Heart right ventricle (tissue), 16 donors: ENCODE results near the gene PGF. TPM values are rescaled to one million over a fixed set of nuclear protein-coding genes. Genes with fewer than 3 reads are reported as not detected.
A peak's percentile ranks its signal among the peaks of the same experiment; 100 is the strongest.

ENCODE experiments used
- ATAC-seq, 8 donors: fragments of 200-7000 bp; cut with Tn5 transposase; one replicate each; pipeline ENCODE4 v1.9.1; 2020; ENCODE audit warnings: mild to moderate bottlenecking in 8 of 8, moderate library complexity in 8 of 8, moderate number of reproducible peaks in 1 of 8
- DNase-seq, 2 donors: peaks; one replicate each; pipeline ENCODE4 v3.0.0-alpha.2; 2020
- H3K27ac ChIP-seq, 10 donors: fragments of 200-600 bp; sonication (generic) in 2 of 10; one replicate each; pipeline versions ENCODE4 v1.5.0 to v1.8.0; 2020 to 2022; ENCODE audit warnings: mild to moderate bottlenecking in 3 of 10
- H3K27me3 ChIP-seq, 7 donors: fragments of 200-600 bp; one replicate each; pipeline ENCODE4 v1.8.0; 2021 to 2022; ENCODE audit warnings: mild to moderate bottlenecking in 2 of 7
- H3K36me3 ChIP-seq, 9 donors: fragments of 200-600 bp; sonication (generic) in 1 of 9; one replicate each; pipeline versions ENCODE4 v1.5.0 to v1.8.0; 2020 to 2022; ENCODE audit warnings: mild to moderate bottlenecking in 2 of 9
- H3K4me1 ChIP-seq, 9 donors: fragments of 200-600 bp; sonication (generic) in 1 of 9; one replicate each; pipeline versions ENCODE4 v1.5.0 to v1.8.0; 2020 to 2022; ENCODE audit warnings: mild to moderate bottlenecking in 4 of 9
- H3K4me3 ChIP-seq, 10 donors: fragments of 200-600 bp; sonication (generic) in 2 of 10; one replicate each; pipeline versions ENCODE4 v1.5.0 to v1.8.0; 2020 to 2022; ENCODE audit warnings: mild to moderate bottlenecking in 7 of 10, moderate library complexity in 2 of 10
- H3K9me3 ChIP-seq, 11 donors: fragments of 200-600 bp in 10 of 11; sonication (generic) in 2 of 11; one replicate each; pipeline versions ENCODE4 v1.5.0 to v1.8.0; 2013 to 2022; ENCODE audit warnings: mild to moderate bottlenecking in 2 of 11, control low read depth in 1 of 11, moderate library complexity in 1 of 11
- WGBS, 2 donors: extraction: QIAGEN DNeasy Blood & Tissue Kit; methylation state at CpG; one replicate each; pipeline ENCODE4 v1.1.7; 2013; ENCODE audit warnings: inconsistent platforms in 1 of 2; 5-methylcytosine and 5-hydroxymethylcytosine counted together
- intact Hi-C, 10 donors: fragments of 100-400 bp; cut with DNase I; formaldehyde crosslinking; loops; one replicate each; pipeline versions ENCODE4 v1.11.1 to v1.14.2; 2022
- polyA plus RNA-seq, 2 donors: library from polyadenylated mRNA; stranded (reverse); fragments of 200-250 nt; gene quantifications; one replicate each; pipeline ENCODE4 v1.2.3, GENCODE V29; 2013
- total RNA-seq, 10 donors: library from RNA; stranded (reverse); fragmentation: NEBNext Ultra II Directional in 3 of 10; extraction: Animal tissue kit (Norgen Biotek cat#: 25700) in 3 of 10; gene quantifications; one replicate each; pipeline versions ENCODE4 v1.2.1 to v1.2.4, GENCODE V29; 2021 to 2023
- TF ChIP-seq, protein P1 (sequence below), 9 donors: fragments of 200-600 bp; sonication (generic) in 2 of 9; IDR thresholded peaks; one replicate each; pipeline versions ENCODE4 v1.5.0 to v1.8.0; 2021 to 2022; ENCODE audit warnings: antibody characterized with exemption in 9 of 9, mild to moderate bottlenecking in 5 of 9, moderate library complexity in 1 of 9
- donor health status: Arrhythmogenic right ventricular cardiomyopathy.
- donor health status: ischemic (EF 13 %, LVEDD 7.1; RV severe dilation, severe dysfunction).
- donor health status: healthy with polysubstance abuse.
- donor health status: DM: no; HTN: yes; CAD: no.
- donor health status: DM: no; HTN: no; CAD: no.
- donor health status: ischemic (EF 25% LVEDD 6.9; RV normal size, moderate dysfunction).
- donor health status: ischemic (EF 25% LVEDD 5.7; RV mildly dilated, moderate dysfunction).
- donor health status: healthy.
- donor health status: DM: yes; HTN: yes; CAD: no.
- donor health status: Ischemic cardiomyopathy.
- donor health status: ischemic (EF 35%, LVEDD 5.7; RV mildly dilated, moderate dysfunction).
- donor health status: nonischemic (EF 11% LVEDD 7.7; RV severe dilation, severe dysfunction).
- donor health status: DM: yes; HTN: yes; CAD: no.
- donor health status: PGD.
- donor health status: ischemic (EF 29% LVEDD 5.4; RV normal size, mild dysfunction).
- donor health status: nonischemic (EF 23%, LVEDD 6.1; RV moderate dilation, normal function).

PGF gene
- total and polyA plus RNA-seq, 12 donors = 2.1 to 22.5 (median 6.3) TPM

- H3K4me1 ChIP-seq = peaks cover 11 to 82% (median 38%) of the 10 kb centered on the region in 9 donors
- peaks cover 0 to 41% (median 4%) of the 10 kb centered on the region in 9 donors for H3K36me3 ChIP-seq
- H3K27me3 ChIP-seq = peaks cover 0 to 23% (median 0%) of the 10 kb centered on the region in 7 donors
- intact Hi-C loops = loop anchor here in 1 of 10 donors (10.0 kb wide), 1 partner anchor 53 kb away; the partner anchor contains the start of gene EIF2B2
- DNase-seq = no peak
- WGBS, 2 donors = 78 to 82% methylated on average over 6 of the region's 6 CpGs
- H3K4me3 ChIP-seq = peak overlapping the region in 7 of 10 donors; percentile 2 to 34 (median 14)
- no peak for ATAC-seq
- peak overlapping the region in 6 of 10 donors; percentile 20 to 68 (median 50) for H3K27ac ChIP-seq
- TF ChIP-seq, protein P1, sequence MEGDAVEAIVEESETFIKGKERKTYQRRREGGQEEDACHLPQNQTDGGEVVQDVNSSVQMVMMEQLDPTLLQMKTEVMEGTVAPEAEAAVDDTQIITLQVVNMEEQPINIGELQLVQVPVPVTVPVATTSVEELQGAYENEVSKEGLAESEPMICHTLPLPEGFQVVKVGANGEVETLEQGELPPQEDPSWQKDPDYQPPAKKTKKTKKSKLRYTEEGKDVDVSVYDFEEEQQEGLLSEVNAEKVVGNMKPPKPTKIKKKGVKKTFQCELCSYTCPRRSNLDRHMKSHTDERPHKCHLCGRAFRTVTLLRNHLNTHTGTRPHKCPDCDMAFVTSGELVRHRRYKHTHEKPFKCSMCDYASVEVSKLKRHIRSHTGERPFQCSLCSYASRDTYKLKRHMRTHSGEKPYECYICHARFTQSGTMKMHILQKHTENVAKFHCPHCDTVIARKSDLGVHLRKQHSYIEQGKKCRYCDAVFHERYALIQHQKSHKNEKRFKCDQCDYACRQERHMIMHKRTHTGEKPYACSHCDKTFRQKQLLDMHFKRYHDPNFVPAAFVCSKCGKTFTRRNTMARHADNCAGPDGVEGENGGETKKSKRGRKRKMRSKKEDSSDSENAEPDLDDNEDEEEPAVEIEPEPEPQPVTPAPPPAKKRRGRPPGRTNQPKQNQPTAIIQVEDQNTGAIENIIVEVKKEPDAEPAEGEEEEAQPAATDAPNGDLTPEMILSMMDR (IDR thresholded peaks at IDR 0.05) = no peak
- H3K9me3 ChIP-seq = no peaks in the 10 kb centered on the region
These were observed 3.2 kb downstream of the PGF start for GRCh38 chr14:74952180-74952665.

- TF ChIP-seq, protein P1 (IDR thresholded peaks at IDR 0.05) = no peak
- peaks cover 0 to 23% (median 0%) of the 10 kb centered on the region in 7 donors for H3K27me3 ChIP-seq
- intact Hi-C loops = loop anchor here in 1 of 10 donors (10.0 kb wide), 1 partner anchor 53 kb away; the partner anchor contains the start of gene EIF2B2
- H3K4me1 ChIP-seq = peaks cover 11 to 88% (median 44%) of the 10 kb centered on the region in 9 donors
- ATAC-seq (peak in 4 of 8 donors; percentile 18 to 39 (median 32)), DNase-seq (no peak)
- peak overlapping the region in 6 of 10 donors; percentile 7 to 34 (median 20) for H3K4me3 ChIP-seq
- H3K9me3 ChIP-seq = no peaks in the 10 kb centered on the region
- H3K27ac ChIP-seq = peak overlapping the region in 7 of 10 donors; percentile 20 to 68 (median 48)
- peaks cover 0 to 47% (median 4%) of the 10 kb centered on the region in 9 donors for H3K36me3 ChIP-seq
- WGBS, 2 donors = 57% methylated on average over 15 of the region's 15 CpGs
These were observed 3.8 kb downstream of the PGF start for GRCh38 chr14:74951443-74952179.

- Histone ChIP-seq H3K27me3 (peaks cover 0 to 22% (median 0%) of the 10 kb centered on the region in 7 donors), H3K4me3 (peak overlapping the region in 5 of 10 donors; percentile 13 to 34 (median 27)), H3K27ac (peak overlapping the region in 2 of 10 donors; percentile 57 to 68), H3K36me3 (peaks cover 0 to 51% (median 4%) of the 10 kb centered on the region in 9 donors), H3K9me3 (no peaks in the 10 kb centered on the region), H3K4me1 (peaks cover 15 to 88% (median 46%) of the 10 kb centered on the region in 9 donors)
- TF ChIP-seq, protein P1 (IDR thresholded peaks at IDR 0.05) = no peak
- no peak for DNase-seq
- no peak for ATAC-seq
- intact Hi-C loops = loop anchor here in 1 of 10 donors (10.0 kb wide), 1 partner anchor 54 kb away; the partner anchor contains the start of gene EIF2B2
- 82 to 84% methylated on average over 9 of the region's 9 CpGs for WGBS, 2 donors
These were observed 4.5 kb downstream of the PGF start for GRCh38 chr14:74950795-74951442.
